Measurements from ENCODE around the gene ARID5A. TPM values are rescaled to one million over a fixed set of nuclear protein-coding genes. Genes with fewer than 3 reads are reported as not detected.

The ARID5A gene
- total RNA-seq, 2 experiments from 2014 or later, result 326 to 342 TPM

DNA sequence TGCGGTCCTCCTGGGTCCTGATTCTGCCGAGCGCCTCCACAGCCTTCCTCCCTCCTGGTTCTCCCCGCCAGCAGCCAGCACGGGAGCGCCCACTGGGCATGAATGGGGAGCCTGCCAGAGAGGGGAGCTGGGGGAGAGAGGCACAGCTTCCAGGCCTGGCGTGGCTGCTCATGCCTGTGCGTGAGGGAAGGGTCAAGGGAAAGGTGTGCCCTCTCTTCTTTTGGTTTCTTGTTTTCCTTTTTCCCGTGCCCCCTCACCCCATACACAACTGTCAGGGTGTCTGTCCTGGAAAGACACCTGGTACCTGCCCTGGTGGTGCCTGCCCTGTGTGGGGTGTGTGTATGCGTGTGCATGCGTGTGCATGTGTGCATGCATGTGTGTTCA, 26.7 kb upstream of the ARID5A start:
- ChIA-PET POLR2A (interaction anchor here (2.8 kb wide), 1 partner anchor 103 kb away, joined by 19 read pairs; no protein-coding TSS in a partner anchor), CTCF (interaction anchor here (1.4 kb wide), 2 partner anchors 19 to 103 kb away, joined by 3 to 6 read pairs; no protein-coding TSS in a partner anchor)
- Histone ChIP-seq H3K9me3 (ENCODE audit: control insufficient read depth in 1 of 2, insufficient read depth in 1 of 2, low read length in 2 of 2) (no peaks in the 10 kb centered on the region), H3K36me3 (ENCODE audit: insufficient read depth, low read length) (no peaks in the 10 kb centered on the region), H3K4me1 (ENCODE audit: insufficient read depth, low read length) (peaks cover 20% of the 10 kb centered on the region), H3K27ac (ENCODE audit: low read depth in 1 of 2, low read length in 2 of 2) (no peak overlapping the region), H3K27me3 (ENCODE audit: control insufficient read depth in 1 of 2, insufficient read depth in 2 of 2, low read length in 2 of 2) (peaks cover 5 to 11% of the 10 kb centered on the region in 2 experiments), H3K4me3 (ENCODE audit: low read length) (no peak overlapping the region)
- H3K9me3 Mint-ChIP-seq, result no peaks in the 10 kb centered on the region
- H3K4me1 Mint-ChIP-seq (ENCODE audit: low read depth), result peaks cover 18% of the 10 kb centered on the region
- ATAC-seq (ENCODE audit: poor library complexity) (no peak), DNase-seq (no peak)
- peaks cover 22% of the 10 kb centered on the region for H3K27me3 Mint-ChIP-seq
- H3K36me3 Mint-ChIP-seq (ENCODE audit: low read depth), result no peaks in the 10 kb centered on the region
- H3K4me3 Mint-ChIP-seq, result no peak overlapping the region
- TF ChIP-seq, protein P1, sequence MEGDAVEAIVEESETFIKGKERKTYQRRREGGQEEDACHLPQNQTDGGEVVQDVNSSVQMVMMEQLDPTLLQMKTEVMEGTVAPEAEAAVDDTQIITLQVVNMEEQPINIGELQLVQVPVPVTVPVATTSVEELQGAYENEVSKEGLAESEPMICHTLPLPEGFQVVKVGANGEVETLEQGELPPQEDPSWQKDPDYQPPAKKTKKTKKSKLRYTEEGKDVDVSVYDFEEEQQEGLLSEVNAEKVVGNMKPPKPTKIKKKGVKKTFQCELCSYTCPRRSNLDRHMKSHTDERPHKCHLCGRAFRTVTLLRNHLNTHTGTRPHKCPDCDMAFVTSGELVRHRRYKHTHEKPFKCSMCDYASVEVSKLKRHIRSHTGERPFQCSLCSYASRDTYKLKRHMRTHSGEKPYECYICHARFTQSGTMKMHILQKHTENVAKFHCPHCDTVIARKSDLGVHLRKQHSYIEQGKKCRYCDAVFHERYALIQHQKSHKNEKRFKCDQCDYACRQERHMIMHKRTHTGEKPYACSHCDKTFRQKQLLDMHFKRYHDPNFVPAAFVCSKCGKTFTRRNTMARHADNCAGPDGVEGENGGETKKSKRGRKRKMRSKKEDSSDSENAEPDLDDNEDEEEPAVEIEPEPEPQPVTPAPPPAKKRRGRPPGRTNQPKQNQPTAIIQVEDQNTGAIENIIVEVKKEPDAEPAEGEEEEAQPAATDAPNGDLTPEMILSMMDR (IDR thresholded peaks at IDR 0.05), result no peak
- intact Hi-C loops (cut with DNase I, micrococcal nuclease), result loop anchor here (1.0 to 10.0 kb wide), 7 partner anchors 38 to 485 kb away; partner anchors contain the start of genes STARD7 (in 2 of the 2) and SNRNP200 (in 1 of the 2)
- no peak overlapping the region for H3K27ac Mint-ChIP-seq

- Histone ChIP-seq H3K4me3 (ENCODE audit: low read length) (no peak overlapping the region), H3K4me1 (ENCODE audit: insufficient read depth, low read length) (peaks cover 20% of the 10 kb centered on the region), H3K36me3 (ENCODE audit: insufficient read depth, low read length) (no peaks in the 10 kb centered on the region), H3K27me3 (ENCODE audit: control insufficient read depth in 1 of 2, insufficient read depth in 2 of 2, low read length in 2 of 2) (peaks cover 5 to 11% of the 10 kb centered on the region in 2 experiments), H3K27ac (ENCODE audit: low read depth in 1 of 2, low read length in 2 of 2) (no peak overlapping the region), H3K9me3 (ENCODE audit: control insufficient read depth in 1 of 2, insufficient read depth in 1 of 2, low read length in 2 of 2) (no peaks in the 10 kb centered on the region)
- peaks cover 22% of the 10 kb centered on the region for H3K27me3 Mint-ChIP-seq
- DNase-seq (no peak), ATAC-seq (ENCODE audit: poor library complexity) (no peak)
- no peak overlapping the region for H3K4me3 Mint-ChIP-seq
- ChIA-PET CTCF (no interaction called here), POLR2A (interaction anchor here (2.7 kb wide), 1 partner anchor 28 kb away, joined by 16 read pairs; no protein-coding TSS in a partner anchor)
- H3K4me1 Mint-ChIP-seq (ENCODE audit: low read depth), result peaks cover 18% of the 10 kb centered on the region
- no peaks in the 10 kb centered on the region for H3K36me3 Mint-ChIP-seq (ENCODE audit: low read depth)
- H3K27ac Mint-ChIP-seq, result no peak overlapping the region
- TF ChIP-seq, protein P1 (IDR thresholded peaks at IDR 0.05), result no peak
- H3K9me3 Mint-ChIP-seq, result no peaks in the 10 kb centered on the region
- intact Hi-C loops (cut with DNase I, micrococcal nuclease), result no loop called here
Observed at GRCh38 chr2:96510931-96511595, 25.5 kb upstream of the ARID5A start.

- no peaks in the 10 kb centered on the region for H3K36me3 Mint-ChIP-seq (ENCODE audit: low read depth)
- H3K27ac Mint-ChIP-seq, result no peak overlapping the region
- H3K27me3 ChIP-seq (ENCODE audit: control insufficient read depth in 1 of 2, insufficient read depth in 2 of 2, low read length in 2 of 2), result peaks cover 5 to 11% of the 10 kb centered on the region in 2 experiments
Observed at GRCh38 chr2:96511851-96512250, 24.7 kb upstream of the ARID5A start.

More at GRCh38 chr2:96511851-96512250, 24.7 kb upstream of the ARID5A start:
- Histone ChIP-seq H3K4me1 (ENCODE audit: insufficient read depth, low read length) (peaks cover 20% of the 10 kb centered on the region), H3K4me3 (ENCODE audit: low read length) (no peak overlapping the region), H3K27ac (ENCODE audit: low read depth in 1 of 2, low read length in 2 of 2) (no peak overlapping the region), H3K36me3 (ENCODE audit: insufficient read depth, low read length) (no peaks in the 10 kb centered on the region), H3K9me3 (ENCODE audit: control insufficient read depth in 1 of 2, insufficient read depth in 1 of 2, low read length in 2 of 2) (peaks cover 0 to 5% of the 10 kb centered on the region in 2 experiments)
- H3K27me3 Mint-ChIP-seq, result peaks cover 22% of the 10 kb centered on the region
- POLR2A ChIA-PET, result interaction anchor here (2.7 kb wide), 1 partner anchor 27 kb away, joined by 16 read pairs; no protein-coding TSS in a partner anchor
- intact Hi-C loops (cut with DNase I, micrococcal nuclease), result no loop called here
- DNase-seq, result no peak
- TF ChIP-seq, protein P1 (IDR thresholded peaks at IDR 0.05), result no peak
- ATAC-seq (ENCODE audit: poor library complexity), result no peak
- H3K4me1 Mint-ChIP-seq (ENCODE audit: low read depth), result peaks cover 18% of the 10 kb centered on the region
- H3K9me3 Mint-ChIP-seq, result no peaks in the 10 kb centered on the region
- CTCF ChIA-PET, result interaction anchor here (0.5 kb wide), 1 partner anchor 492 kb away, joined by 3 read pairs; no protein-coding TSS in a partner anchor
- no peak overlapping the region for H3K4me3 Mint-ChIP-seq

Data from CD4-positive, alpha-beta T cell (primary cell).